ENCODE measurements around the gene APBB2. TPM values are rescaled to one million over a fixed set of nuclear protein-coding genes. Genes with fewer than 3 reads are reported as not detected.

APBB2 gene
- total and polyA plus RNA-seq, 2 of the 8 experiments (the other 6 are each of a cell fraction or from before 2014, with no cell fraction given), result 58.7 to 59.4 TPM

DNA sequence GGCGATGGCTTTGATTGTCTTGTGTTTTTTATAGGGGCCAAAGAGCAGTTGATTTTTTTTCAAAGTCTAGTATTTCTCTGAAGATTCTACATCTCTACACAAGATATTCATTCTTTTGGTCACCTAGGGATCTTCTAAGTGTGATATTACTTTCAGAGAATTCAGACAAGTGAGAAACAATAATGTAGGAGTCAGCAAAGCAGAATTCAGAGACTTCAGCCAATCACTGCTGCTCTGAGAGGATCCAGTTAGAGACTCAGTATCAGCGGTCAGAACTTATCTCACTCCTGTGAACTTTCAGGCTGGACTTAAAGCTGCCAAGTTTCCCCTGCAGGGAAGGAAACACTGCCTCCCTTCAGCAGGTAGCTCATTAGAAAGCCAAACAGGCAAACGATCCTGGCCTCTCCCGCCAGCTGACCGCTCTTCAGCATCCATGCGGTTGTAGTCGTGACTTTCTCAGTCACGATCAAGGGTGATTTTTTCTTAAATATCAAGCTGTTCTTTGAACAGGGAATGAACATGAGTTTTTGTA lies 405.4 kb downstream of the APBB2 start:
- Histone ChIP-seq H3K36me3 (ENCODE audit: control insufficient read depth in 2 of 4, insufficient read depth in 4 of 4, low read length in 3 of 4) (peaks cover 0 to 7% (median 2%) of the 10 kb centered on the region in 4 experiments; a peak in 3 of 8 replicates), H3K4ac (replicated peaks; ENCODE audit: insufficient read length, low read depth, low read length) (no peak overlapping the region), H2BK5ac (ENCODE audit: low read depth, low read length) (no peak overlapping the region), H2BK12ac (ENCODE audit: low read depth, low read length) (no peak overlapping the region), H2AK5ac (ENCODE audit: low read depth, low read length) (no peak overlapping the region), H4K20me1 (replicated peaks in 1 of 2; ENCODE audit: control insufficient read depth in 1 of 2, insufficient read depth in 2 of 2, low read length in 2 of 2) (no peaks in the 10 kb centered on the region), H3K14ac (ENCODE audit: insufficient read length) (no peak overlapping the region), H3K56ac (replicated peaks; ENCODE audit: insufficient read length, low read depth, low read length) (no peak overlapping the region), H3K9me3 (ENCODE audit: insufficient read depth in 2 of 2, low read depth in 1 of 2, low read length in 1 of 2) (no peaks in the 10 kb centered on the region), H3K23ac (ENCODE audit: insufficient read length) (no peak overlapping the region), H3K18ac (ENCODE audit: extremely low read depth, low read length) (no peak overlapping the region), H4K91ac (replicated peaks; ENCODE audit: insufficient read length, low read length) (no peak overlapping the region), H3K79me2 (ENCODE audit: control insufficient read depth in 1 of 2, insufficient read depth in 2 of 2, low read length in 2 of 2) (no peaks in the 10 kb centered on the region), H3K23me2 (ENCODE audit: low read depth, low read length) (no peaks in the 10 kb centered on the region; the same call in 1 of the 2 replicates), H3K4me2 (ENCODE audit: insufficient read depth in 1 of 2, low read depth in 2 of 2, low read length in 2 of 2) (no peak overlapping the region), H2BK120ac (replicated peaks; ENCODE audit: low read depth, low read length) (no peak overlapping the region), H3K27ac (ENCODE audit: low read depth, low read length) (no peak overlapping the region), H3K4me1 (replicated peaks in 1 of 4; ENCODE audit: control insufficient read depth in 3 of 4, insufficient read depth in 4 of 4, low read length in 3 of 4) (no peaks in the 10 kb centered on the region), H4K8ac (ENCODE audit: extremely low read depth, insufficient read depth, low read length) (no peak overlapping the region), H4K5ac (ENCODE audit: insufficient read length, low read depth, low read length) (no peak overlapping the region), H2AFZ (ENCODE audit: low read length) (no peak overlapping the region), H3K4me3 (ENCODE audit: extremely low read depth in 1 of 4, insufficient read depth in 2 of 4, low read depth in 3 of 4, low read length in 4 of 4) (no peak overlapping the region), H2BK20ac (ENCODE audit: low read length) (no peak overlapping the region), H3K79me1 (ENCODE audit: low read depth, low read length) (no peaks in the 10 kb centered on the region), H2BK15ac (ENCODE audit: low read length) (no peak overlapping the region), H3K27me3 (replicated peaks in 1 of 4; ENCODE audit: control insufficient read depth in 3 of 4, extremely low read depth in 1 of 4, insufficient read depth in 3 of 4, low read length in 3 of 4) (no peaks in the 10 kb centered on the region), H3K9ac (replicated peaks in 1 of 4; ENCODE audit: extremely low read depth in 1 of 4, low read depth in 3 of 4, low read length in 3 of 4) (no peak overlapping the region)
- no peak for FAIRE-seq
- ChIA-PET CTCF (ENCODE audit: partially characterized antibody) (interaction anchor here (1.1 to 1.9 kb wide), 5 partner anchors 17 to 117 kb away, joined by 3 to 5 read pairs (median 4); no protein-coding TSS in a partner anchor), POLR2A (ENCODE audit: partially characterized antibody) (interaction anchor here (0.7 to 0.9 kb wide), 5 partner anchors 11 to 448 kb away, joined by 3 to 4 read pairs (median 3); partner anchors contain the start of gene UCHL1)
- no peak for DNase-seq (ENCODE audit: low read depth in 1 of 2, low spot score in 2 of 2)
- WGBS, 2 experiments (ENCODE audit: extremely low coverage in 1 of 2, insufficient coverage in 1 of 2, insufficient read length in 1 of 2, insufficient replicate concordance in 2 of 2, low coverage in 1 of 2, low lambda C conversion rate in 2 of 2, missing lambda C conversion rate in 1 of 2), result 86% methylated on average over 8 of the region's 8 CpGs; no CpG with 5 or more reads in 1 of the 2 experiments
- no peak for TF ChIP-seq SP4 (IDR thresholded peaks at IDR 0.05; ENCODE audit: low read length)
- no peak for TF ChIP-seq RBBP5 (IDR thresholded peaks at IDR 0.05; ENCODE audit: borderline replicate concordance, low read depth, low read length)
- TF ChIP-seq, protein P1, sequence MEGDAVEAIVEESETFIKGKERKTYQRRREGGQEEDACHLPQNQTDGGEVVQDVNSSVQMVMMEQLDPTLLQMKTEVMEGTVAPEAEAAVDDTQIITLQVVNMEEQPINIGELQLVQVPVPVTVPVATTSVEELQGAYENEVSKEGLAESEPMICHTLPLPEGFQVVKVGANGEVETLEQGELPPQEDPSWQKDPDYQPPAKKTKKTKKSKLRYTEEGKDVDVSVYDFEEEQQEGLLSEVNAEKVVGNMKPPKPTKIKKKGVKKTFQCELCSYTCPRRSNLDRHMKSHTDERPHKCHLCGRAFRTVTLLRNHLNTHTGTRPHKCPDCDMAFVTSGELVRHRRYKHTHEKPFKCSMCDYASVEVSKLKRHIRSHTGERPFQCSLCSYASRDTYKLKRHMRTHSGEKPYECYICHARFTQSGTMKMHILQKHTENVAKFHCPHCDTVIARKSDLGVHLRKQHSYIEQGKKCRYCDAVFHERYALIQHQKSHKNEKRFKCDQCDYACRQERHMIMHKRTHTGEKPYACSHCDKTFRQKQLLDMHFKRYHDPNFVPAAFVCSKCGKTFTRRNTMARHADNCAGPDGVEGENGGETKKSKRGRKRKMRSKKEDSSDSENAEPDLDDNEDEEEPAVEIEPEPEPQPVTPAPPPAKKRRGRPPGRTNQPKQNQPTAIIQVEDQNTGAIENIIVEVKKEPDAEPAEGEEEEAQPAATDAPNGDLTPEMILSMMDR (IDR thresholded peaks at IDR 0.05; ENCODE audit: control extremely low read depth in 1 of 3, insufficient read depth in 1 of 3, low read depth in 1 of 3, low read length in 3 of 3), result 0 out of 4 replicates have a peak, but pooled peaks of 1 of the 3 experiments have one; percentile 8
- TF ChIP-seq SIRT6 (IDR thresholded peaks at IDR 0.05; ENCODE audit: low read length), result no peak
- no peak for TF ChIP-seq GTF2F1 (IDR thresholded peaks at IDR 0.05; ENCODE audit: borderline replicate concordance, low read depth, low read length)
- TF ChIP-seq CBX8 (IDR thresholded peaks at IDR 0.05; ENCODE audit: borderline replicate concordance, low read depth, low read length), result no peak
- TF ChIP-seq JUND (IDR thresholded peaks at IDR 0.05; ENCODE audit: low read length), result no peak
- TF ChIP-seq RAD21 (IDR thresholded peaks at IDR 0.05 in 1 of 2, conservative IDR thresholded peaks at IDR 0.05 in 1 of 2; ENCODE audit: low read depth in 2 of 2, low read length in 2 of 2), result peak in 1 of 2 experiments; percentile 18; a peak in 1 of 4 replicates

Measured in H1 (cell line).